HG03571 (cell line): ENCODE measurements around the gene ZNF577.
A peak's percentile ranks its signal among the peaks of the same experiment; 100 is the strongest.
"Not testable (repeated sequence)": the region's sequence is repeated elsewhere in the genome, so short reads cannot be mapped to it uniquely, and the experiment has no call there.

Experiments
- ATAC-seq: cut with Tn5 transposase; IDR thresholded peaks from one replicate; pipeline ENCODE4 v1.9.1; 2021; ENCODE audit not compliant: unreplicated experiment

ZNF577 gene

DNA sequence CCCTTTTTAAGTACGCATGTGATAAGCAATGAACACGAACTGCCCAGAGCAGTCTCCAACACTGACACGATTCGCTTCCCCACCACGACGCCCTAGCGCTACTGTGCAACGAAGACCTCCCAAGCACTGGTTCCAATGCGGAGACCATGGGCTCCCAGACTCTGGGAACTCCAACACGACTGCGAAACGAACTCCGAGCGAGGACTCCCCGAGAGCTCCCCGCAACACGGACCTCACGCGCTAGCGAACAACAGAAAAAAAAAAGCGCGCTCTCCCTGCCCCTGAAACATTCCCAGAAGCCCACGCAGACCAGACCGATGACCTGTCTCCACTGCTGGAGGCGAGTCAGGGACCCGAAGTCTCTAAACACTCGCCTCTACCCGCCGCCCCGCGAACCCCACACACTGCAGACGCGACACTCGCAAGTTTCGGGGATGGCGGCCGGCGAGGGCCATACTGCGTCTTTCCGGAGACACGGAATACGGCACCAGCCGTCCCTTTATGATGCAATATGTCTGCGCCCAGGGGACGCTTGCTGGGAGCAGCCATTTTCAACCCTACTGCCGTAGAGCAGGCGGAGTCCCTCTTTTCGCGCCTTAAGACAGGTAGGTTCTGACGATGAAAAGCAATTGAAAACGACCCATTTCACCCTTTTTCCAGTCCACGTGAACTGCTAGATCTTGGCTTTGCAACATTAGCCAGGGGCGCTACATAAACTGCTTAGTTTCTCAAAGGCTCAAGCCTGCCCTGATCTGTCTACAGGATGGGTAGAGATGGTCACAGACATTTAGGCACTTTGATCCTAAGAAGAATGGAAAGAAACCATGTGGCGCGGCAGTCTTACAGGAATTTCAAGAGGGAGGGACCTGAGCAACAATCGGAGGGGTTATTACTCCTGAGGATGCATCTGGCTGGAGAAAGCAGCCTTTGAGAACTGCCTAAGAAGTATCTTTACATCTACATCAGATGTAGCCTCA lies at the start of gene ZNF577:
Gene ZNF577, minus strand, starts transcription at position 430 of the 977 bp plus-strand sequence. CDS start 7,569 bp downstream, outside the sequence.
- no peak for ATAC-seq

DNA sequence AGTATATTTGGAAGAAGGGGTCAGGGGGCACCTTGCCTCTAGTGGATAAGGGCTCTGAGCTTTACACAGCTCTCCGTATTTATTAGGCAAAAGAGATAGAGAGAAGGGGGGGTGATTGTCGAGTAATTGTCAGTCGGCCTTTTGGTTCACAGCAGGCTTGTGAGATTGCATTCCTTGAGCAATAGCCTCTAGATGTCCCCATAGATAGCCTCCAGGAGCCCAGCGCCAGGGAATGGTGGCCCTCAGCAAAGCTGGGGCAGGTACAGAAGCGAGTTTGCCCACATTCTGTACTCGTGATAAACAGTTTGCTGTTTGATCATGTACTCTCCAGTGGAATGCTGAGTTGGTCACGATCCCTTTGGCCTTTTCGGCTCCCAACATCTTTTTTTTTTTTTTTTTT lies 44.2 kb upstream of the ZNF577 start:
- ATAC-seq: no peak

DNA sequence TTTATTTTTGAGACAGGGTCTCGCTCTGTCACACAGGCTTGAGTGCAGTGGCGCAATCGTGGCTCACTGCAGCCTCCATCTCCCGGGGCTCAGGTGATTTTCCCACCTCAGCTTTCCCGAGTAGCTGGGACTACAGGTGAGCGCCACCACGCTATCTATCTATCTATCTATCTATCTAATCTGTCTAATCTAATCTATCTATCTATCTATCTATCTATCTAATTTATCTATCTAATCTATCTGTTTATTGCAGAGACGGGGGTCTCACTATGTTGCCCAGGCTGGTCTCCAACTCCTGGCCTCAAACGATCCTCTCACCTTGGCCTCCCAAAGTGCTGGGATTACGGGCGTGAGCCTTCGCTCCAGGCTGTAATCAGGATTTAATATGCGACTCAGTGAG lies 40.1 kb upstream of the ZNF577 start:
- ATAC-seq: no peak

DNA sequence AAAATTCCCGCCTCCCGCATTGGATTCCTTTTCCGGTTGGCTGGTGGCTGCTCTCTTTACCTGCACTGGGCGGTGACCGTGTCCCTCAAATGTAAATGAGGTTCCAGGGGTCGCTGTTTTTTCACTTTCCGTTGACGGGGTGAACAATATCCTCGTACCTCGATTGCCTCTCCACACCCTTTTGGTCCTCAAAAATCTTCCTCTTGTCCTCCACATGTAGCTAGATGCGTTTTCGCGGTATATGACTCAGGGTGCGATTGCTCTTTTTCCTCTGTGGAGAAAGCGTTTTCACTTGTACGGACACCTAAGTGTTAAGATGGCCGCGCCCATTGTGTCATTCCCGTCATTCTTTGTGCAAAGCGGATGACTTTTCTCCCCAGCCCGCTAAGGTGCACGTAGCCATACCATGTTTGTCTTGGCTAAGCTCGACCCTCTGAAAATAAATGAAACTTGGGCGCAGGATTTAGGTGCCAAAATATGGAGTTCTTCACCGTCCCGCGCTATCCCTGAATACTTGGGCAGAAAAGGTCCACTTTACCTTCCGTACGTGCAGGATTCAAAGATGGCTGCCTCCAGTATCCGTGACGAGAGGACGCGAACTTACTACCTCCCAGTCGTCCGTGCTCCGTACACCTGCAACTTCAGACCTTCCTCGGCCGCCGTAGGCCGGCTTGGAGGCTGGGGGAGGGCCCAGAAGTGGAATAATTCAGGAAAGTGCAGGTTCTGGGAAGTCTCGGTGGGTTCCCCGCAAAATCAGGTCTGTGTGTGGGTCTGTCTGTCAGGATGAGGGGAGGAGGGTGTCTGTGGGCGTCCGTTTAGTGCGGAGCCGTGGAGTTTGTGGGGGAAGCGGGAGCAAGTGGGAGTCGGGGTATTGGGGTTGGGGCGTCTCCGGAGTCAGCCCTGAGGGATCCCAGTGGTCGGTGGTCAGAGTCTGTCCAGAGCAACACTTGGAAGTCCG lies 39.3 kb upstream of the ZNF577 start, which contains the start of gene ZNF613:
Gene ZNF613, plus strand, starts transcription at position 689 of the 958 bp plus-strand sequence. CDS start 8,749 bp downstream, outside the sequence.
- peak; percentile 70 for ATAC-seq

DNA sequence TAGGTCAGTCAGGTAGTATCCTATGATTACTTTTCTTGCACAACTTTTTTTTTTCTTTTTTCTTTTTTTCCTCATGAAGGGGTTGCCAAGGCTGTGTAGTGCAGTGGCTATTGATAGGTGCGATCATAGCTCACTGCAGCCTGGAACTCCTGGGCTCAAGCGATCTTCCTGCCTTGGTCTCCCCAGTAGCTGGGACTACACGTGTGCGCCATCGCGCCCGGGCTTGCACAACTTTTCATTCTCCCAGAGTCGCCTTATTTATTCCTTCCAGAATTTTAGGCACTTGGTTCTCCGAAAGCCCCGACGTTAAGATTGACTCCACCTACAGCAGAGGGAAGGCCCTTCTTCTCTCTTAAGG lies 38.7 kb upstream of the ZNF577 start:
- ATAC-seq: no peak

DNA sequence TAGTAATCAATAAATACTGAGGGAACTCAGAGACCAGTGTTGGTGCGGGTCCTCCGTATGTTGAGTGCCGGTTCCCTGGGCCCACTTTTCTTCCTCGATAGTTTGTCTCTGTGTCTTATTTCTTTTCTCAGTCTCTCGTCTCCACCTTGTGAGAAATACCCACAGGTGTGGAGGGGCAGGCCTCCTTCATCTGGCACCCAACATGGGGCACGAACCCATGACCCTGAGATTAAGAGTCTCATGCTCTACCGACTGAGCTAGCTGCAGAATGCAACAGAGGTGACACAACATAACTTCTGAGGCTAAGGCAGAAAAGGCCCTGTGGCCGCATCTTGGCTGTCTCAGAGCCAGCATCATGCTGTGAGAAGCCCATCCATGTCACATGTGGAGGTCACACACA lies 34.2 kb upstream of the ZNF577 start:
- no peak for ATAC-seq

DNA sequence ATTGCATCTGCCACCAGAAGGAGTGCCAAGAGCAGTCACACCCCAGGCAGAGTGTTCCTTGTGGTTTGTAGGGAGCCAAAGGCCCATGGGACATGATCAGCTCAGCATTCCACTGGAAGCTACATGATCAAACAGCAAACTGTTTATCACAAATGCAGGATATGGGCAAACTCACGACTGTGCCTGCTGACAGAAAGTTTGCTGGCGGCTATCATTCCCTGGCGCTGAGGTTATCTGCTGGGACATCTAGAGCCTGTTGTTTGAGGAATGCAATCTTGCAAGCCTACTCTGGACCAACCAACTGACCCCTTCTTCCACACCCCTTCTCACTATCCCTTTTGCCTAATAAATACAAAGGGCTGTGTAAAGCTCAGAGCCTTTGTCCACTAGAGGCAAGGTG lies 31.9 kb upstream of the ZNF577 start:
- no peak for ATAC-seq

DNA sequence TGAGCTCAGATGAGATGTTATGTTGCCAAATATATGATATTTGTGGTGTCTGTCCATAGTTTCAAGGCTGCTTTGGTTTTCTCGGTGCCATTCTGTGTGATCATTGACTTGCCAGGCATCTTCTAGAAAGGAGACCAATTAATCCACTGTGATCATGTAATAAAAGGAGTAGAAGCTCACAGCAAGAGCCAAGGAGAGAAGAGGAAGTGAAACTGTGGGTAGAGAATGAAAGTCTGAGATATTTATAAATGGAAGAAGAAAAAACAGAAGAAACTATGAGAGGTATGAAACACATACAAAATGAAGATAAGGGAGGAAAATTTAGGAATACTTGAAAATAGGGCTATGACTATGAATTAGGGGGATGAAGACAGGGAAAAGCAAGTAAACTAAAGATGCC lies 28.4 kb upstream of the ZNF577 start:
- ATAC-seq: no peak

DNA sequence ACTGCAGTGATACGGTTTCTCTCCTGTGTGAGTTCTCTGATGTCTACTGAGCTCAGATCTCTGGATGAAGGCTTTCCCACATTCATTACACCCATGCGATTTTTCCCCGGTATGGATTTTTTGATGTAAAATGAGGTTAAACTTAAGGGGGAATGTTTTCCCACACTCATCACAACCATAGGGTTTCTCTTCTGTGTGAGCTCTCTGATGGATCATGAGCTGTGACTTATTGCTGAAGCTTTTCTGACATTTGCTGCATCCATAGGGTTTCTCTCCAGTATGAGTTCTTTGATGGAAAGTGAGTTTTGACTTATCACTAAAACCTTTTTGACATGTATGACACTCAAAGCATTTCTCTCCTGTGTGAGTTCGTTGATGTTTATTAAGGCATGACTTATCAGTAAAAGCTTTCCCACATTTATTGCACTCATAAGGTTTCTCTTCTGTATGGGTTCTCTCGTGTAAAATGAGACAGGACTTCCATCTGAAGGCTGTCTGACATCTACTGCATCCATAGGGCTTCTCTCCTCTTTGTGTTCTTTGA lies 27.6 kb upstream of the ZNF577 start:
- ATAC-seq: no peak

DNA sequence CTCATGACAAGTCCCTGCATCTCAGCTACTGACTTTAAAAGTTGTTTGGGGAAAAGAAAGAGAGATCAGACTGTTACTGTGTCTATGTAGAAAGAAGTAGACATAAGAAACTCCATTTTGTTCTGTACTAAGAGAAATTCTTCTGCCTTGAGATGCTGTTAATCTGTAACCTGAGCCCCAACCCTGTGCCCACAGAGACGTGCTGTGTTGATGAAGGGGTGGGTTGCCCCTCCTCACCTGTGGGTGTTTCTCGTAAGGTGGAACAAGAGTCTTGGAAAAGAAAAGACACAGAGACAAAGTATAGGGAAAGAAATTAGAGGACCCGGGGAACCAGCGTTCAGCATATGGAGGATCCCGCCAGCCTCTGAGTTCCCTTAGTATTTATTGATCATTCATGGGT lies 20.2 kb upstream of the ZNF577 start:
- not testable (repeated sequence) for ATAC-seq

DNA sequence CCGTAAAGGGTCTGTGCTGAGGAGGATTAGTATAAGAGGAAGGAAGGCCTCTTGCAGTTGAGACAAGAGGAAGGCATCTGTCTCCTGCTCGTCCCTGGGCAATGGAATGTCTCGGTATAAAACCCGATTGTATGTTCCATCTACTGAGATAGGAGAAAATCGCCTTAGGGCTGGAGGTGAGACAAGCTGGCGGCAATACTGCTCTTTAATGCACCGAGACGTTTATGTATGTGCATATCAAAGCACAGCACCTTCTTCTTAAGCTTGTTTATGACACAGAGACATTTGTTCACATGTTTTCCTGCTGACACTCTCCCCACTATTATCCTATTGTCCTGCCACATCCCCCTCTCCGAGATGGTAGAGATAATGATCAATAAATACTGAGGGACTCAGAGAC lies 18.4 kb upstream of the ZNF577 start:
- ATAC-seq: not testable (repeated sequence)

DNA sequence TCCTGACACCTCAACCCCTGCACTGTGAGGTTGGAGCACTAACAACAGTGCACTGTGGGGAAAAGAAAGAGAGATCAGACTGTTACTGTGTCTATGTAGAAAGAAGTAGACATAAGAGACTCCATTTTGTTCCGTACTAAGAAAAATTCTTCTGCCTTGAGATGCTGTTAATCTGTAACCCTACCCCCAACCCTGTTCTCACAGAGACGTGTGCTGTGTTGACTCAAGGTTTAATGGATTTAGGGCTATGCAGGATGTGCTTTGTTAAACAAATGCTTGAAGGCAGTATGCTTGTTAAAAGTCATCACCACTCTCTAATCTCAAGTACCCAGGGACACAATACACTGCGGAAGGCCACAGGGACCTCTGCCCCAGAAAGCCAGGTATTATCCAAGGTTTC lies 17.9 kb upstream of the ZNF577 start:
- not testable (repeated sequence) for ATAC-seq

DNA sequence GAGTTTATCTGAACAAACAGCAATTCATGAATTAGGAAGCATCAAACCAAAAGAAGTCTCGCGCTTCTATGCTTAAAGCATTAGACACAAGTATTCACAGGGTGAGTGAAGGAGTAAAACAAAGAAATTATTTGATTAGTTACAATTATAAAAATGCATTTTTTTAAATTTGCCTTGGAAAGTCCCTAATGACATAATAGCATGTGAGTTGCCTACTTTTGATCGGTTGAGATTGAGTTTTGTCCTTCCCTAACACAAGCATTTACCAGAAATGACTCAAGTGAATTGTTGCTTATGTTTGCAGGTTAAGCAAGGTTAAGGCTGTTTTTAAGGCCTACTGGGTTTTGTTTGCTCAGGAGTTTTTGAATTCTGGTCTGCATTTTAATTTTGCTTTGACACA lies 17.5 kb upstream of the ZNF577 start:
- ATAC-seq: no peak

DNA sequence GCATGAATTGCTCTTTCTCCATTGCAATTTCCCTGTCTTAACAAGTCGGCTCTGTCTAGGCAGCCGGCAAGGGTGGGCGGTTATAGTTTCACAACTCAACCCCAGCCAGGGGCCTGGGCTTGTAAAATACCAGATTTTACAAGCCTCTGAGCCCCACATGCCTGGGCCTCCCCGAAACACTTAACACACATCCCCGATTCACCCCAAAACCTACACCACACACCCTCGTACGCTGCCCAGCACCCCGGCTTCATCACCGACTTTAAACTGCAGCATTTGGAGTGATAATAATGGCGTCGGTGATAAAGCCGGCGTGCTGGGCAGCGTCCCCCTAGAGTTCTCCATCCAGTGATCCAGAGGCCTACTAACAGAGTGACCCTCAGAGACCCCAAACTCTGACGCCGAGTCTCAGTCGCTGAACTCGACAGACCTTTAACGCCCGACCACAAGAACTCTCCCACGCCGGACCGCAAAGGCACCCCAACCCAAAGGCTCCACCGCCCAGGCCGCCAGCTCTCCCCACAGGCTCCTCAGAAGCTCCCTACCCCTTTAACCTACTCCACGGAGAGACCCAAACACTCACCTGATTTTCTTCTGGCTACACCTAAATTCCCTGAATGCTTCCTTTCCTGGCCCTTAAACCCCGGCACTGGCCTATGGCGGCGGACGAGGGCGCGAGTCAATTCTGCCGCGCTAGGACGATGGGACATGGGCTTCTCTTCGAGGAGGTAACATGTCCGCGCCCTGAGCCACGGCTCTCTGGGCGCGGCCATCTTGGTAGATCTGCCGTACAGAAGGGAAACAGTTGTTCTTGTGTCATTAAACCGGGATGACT lies 16.8 kb upstream of the ZNF577 start, which contains the start of gene ZNF649:
Gene ZNF649, minus strand, starts transcription at position 687 of the 835 bp plus-strand sequence. CDS start 4,910 bp downstream, outside the sequence.
- ATAC-seq: peak; percentile 61

DNA sequence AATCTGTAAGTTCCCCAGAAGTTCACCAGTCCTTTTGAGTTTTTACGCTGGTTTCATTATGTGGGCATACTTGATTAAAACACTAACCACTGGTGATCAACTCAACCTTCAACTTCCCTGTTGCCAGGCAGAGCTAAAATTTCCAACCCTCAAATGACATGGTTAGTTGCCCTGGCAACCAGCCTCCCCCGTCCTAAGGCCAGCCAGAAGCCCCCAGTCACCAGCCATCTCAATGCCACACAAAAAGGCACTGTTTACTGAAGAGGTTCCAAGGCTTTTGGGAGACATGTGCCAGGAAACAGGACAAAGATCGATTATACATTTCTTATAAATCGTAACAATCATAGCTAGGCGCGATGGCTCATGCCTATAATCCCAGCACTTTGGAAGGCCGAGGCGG lies 15.4 kb upstream of the ZNF577 start:
- no peak for ATAC-seq

DNA sequence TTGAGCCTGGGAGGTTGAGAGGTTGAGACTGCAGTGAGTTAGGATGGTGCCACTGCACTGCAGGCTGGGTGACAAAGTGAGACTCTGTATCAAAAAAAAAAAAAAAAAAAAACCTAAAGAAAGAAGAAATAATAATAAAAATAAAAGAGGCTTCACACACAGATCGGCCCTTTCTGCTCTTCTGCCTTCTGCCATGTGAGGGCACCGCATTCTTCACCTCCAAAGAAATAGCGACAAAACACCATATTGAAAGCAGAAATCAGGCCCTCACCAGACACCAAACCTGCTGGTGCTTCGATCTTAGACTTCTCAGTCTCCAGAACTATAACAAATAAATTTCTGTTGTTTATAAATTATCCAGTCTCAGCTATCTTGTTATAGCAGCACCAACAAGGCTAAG lies 14.1 kb upstream of the ZNF577 start:
- ATAC-seq: no peak

DNA sequence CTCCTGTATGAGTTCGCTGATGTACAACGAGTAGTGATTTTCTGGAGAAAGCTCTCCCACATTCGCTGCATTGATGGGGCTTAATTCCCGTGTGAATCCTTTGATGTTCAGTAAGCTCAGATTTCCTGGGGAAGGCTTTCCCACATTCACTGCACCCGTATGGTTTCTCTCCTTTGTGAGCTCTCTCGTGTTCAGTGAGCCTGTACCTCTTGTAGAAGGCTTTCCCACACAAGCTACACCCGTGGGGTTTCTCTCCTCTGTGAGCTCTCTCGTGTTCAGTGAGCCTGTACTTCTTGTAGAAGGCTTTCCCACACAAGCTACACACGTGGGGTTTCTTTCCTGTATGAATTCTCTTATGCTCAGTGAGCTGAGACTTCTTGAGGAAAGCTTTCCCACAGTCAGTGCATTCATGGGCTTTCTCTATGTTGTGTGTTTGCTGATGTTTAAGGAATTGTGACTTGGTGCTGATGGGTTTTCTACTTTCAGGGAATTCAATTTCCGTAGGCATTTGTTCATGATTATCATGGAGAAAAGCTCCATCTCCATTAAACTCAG lies 3.5 kb upstream of the ZNF577 start:
- no peak for ATAC-seq

DNA sequence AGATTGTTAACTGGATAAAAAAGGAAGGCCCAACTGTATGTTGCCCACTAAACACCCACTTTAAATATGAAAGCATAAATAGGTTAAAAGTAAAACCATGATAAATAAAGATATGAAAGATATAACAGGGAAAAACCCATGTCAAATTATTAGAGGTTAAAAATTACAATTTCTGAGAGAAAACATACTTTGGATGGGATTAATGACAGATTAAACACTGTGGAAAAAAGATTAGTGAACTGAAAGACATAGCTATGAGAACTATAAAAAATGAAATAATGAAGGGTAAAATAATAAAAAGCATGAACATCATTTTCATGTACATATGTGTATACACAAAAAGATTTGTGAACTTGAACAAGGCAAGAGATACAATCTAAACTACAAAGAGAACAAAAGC lies 2.2 kb upstream of the ZNF577 start:
- ATAC-seq: no peak

DNA sequence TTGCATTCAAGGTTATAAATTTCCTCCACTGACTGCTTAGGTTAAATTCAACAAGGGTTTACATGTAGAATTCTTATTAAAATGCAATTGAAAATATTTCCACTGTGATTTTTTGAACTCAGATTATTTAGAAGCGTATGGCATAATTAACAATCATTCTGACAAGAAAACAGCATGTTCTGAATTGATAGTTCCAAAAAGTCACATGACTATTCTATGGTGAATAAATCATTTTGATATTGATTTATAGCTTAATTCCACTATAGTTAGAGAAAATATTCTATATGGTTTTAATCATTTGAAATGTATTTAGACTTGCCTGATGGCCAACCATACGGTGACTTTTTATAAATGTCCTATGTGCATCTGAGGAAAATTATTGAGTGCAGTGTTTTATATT lies 3.0 kb downstream of the ZNF577 start:
- ATAC-seq: no peak

DNA sequence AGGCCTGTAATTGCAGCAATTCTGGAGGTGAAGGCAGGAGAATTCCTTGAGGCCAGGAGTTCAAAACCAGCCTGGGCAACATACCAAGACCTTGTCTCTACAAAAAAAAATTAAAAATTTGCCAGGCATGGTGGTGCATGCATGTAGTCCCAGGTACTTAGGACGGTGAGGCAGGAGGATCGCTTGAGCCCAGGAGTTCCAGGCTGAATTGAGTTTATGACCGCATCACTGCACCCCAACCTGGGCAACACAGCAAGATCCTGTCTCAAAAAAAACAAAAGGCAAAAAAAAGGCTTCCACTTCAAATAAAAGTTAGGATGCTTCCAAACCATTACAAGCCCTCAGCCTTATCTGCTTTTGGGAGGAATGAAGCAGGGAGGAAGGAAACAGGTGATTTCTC lies 5.2 kb downstream of the ZNF577 start:
- no peak for ATAC-seq
